Right cardiac atrium (tissue), 5 donors: ENCODE results near the gene CEBPE. TPM values are rescaled to one million over a fixed set of nuclear protein-coding genes. Genes with fewer than 3 reads are reported as not detected.

Source experiments
- ATAC-seq, 2 donors: fragments of 200-7000 bp; cut with Tn5 transposase; one replicate each; pipeline versions ENCODE4 v1.8.0 to v1.9.1; 2020; ENCODE audit warnings: moderate library complexity in 2 of 2, mild to moderate bottlenecking in 1 of 2
- DNase-seq, 3 donors: peaks; one replicate each; pipeline ENCODE4 v3.0.0-alpha.2; 2020
- H3K27ac ChIP-seq: one replicate; pipeline ENCODE4 v1.5.1; 2013; ENCODE audit warnings: mild to moderate bottlenecking, low read length, control low read depth, moderate library complexity
- H3K27me3 ChIP-seq: one replicate; pipeline ENCODE4 v1.6.1; 2013; ENCODE audit not compliant: control insufficient read depth, insufficient read depth
- H3K4me1 ChIP-seq: one replicate; pipeline ENCODE4 v1.6.1; 2013; ENCODE audit warnings: low read length; ENCODE audit not compliant: control insufficient read depth, insufficient read depth
- H3K4me3 ChIP-seq: one replicate; pipeline ENCODE4 v1.5.1; 2013; ENCODE audit warnings: low read length, control low read depth
- H3K9me3 ChIP-seq: one replicate; pipeline ENCODE4 v1.6.1; 2013; ENCODE audit warnings: low read length; ENCODE audit not compliant: control insufficient read depth
- WGBS: extraction: QIAGEN DNeasy Blood & Tissue Kit; methylation state at CpG from one replicate; pipeline ENCODE4 v1.1.7; 2013; 5-methylcytosine and 5-hydroxymethylcytosine counted together
- intact Hi-C, 4 donors: fragments of 100-400 bp; cut with DNase I; formaldehyde crosslinking; loops; one replicate each; pipeline versions ENCODE4 v1.11.0 to v1.14.0; 2022 to 2023
- polyA plus RNA-seq: library from polyadenylated mRNA; stranded (reverse); fragments of 200-250 nt; gene quantifications from one replicate; pipeline ENCODE4 v1.2.3, GENCODE V29; 2013
- total RNA-seq, 4 donors: library from RNA; stranded (reverse); fragmentation: NEBNext Ultra II Directional; extraction: Animal tissue kit (Norgen Biotek cat#: 25700); gene quantifications; one replicate each; pipeline ENCODE4 v1.2.1, GENCODE V29; 2021
- donor health status: healthy with polysubstance abuse.
- donor health status: DM: no; HTN: yes; CAD: no.
- donor health status: DM: no; HTN: no; CAD: no.
- donor health status: DM: no; HTN: yes; CAD: no; lungs with severe emphysema.
- donor health status: DM: yes; HTN: yes; CAD: no.

Gene CEBPE
- total and polyA plus RNA-seq, 5 donors = not detected

DNA sequence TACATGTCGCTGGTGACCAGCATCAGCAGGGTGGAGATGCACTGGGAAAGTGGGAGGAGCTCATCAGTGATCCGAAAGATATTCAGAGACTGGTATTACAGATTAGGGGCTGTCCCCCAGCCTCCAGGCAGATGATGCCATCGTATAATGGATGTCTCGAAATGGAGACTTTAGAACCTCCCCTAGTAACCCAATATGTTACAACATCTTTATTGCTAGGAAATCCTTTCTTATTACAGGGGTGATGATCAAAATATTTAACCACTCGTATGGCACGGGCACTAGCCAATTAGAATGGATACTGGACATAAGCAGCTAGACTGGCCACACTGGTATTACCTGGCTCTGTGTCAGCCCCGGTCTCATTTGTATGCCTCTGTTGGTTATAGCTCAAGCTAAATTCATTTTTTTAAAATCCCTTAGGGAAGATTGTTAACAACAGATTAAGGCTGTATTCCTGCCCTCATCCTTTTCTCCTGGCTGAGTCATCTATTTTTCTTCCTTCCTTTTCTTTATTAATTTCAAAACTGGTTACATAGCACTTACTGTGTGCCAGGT is 10.8 kb upstream of the CEBPE start:
- 90% methylated on average over 7 of the region's 7 CpGs for WGBS
- Histone ChIP-seq H3K9me3 (no peaks in the 10 kb centered on the region), H3K4me3 (no peak overlapping the region), H3K27ac (no peak overlapping the region), H3K4me1 (no peaks in the 10 kb centered on the region), H3K27me3 (no peaks in the 10 kb centered on the region)
- no peak for ATAC-seq
- intact Hi-C loops = loop anchor here in 1 of 4 donors (10.0 kb wide), 1 partner anchor 165 kb away; no protein-coding TSS in a partner anchor
- DNase-seq = no peak

DNA sequence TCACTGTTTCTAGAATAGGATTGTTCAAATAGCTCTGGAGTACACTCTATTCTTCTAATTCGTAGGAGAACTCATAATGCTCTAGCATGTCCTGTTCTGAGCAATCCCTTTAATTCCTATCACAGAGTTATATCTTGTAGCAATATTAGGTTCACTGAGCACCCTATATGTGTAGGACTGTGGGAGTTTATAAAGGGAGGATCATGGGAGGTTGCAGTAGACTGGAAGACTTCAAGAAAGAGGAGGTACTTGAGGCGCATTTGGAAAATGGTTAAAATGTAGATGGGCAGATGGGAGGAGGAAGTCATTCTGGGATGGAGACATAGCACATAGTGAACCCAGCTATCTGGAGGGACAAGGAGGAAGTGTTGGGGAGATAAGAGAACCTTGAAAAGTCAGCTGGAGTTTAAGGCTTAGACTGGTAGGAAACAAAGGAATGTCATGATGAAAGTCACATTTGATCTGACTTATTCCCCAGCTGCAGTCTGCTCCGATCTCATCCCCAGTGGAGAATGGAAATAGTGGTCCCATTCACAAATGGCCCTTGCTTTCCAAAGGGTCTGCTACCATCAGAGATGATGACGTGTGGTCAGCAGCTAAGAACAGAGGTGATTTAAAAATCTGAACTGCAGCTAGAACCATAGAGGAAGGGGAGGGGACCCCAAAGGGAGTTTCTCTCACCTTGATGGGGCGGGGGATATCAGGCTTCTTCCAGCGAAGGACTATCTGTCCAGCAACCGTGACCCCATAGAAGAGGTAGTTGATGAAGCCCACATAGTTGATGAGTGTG is 10.1 kb upstream of the CEBPE start:
- WGBS = 81% methylated on average over 7 of the region's 7 CpGs
- no peaks in the 10 kb centered on the region for H3K27me3 ChIP-seq
- DNase-seq (no peak), ATAC-seq (no peak)
- H3K4me3 ChIP-seq = no peak overlapping the region
- no peaks in the 10 kb centered on the region for H3K4me1 ChIP-seq
- no peak overlapping the region for H3K27ac ChIP-seq
- intact Hi-C loops = loop anchor here in 1 of 4 donors (10.0 kb wide), 1 partner anchor 166 kb away; no protein-coding TSS in a partner anchor
- H3K9me3 ChIP-seq = no peaks in the 10 kb centered on the region

GRCh38 chr14:23127861-23128260 is 8.8 kb upstream of the CEBPE start:
- Histone ChIP-seq H3K9me3 (no peaks in the 10 kb centered on the region), H3K4me1 (peaks cover 3% of the 10 kb centered on the region), H3K27me3 (no peaks in the 10 kb centered on the region), H3K27ac (no peak overlapping the region), H3K4me3 (no peak overlapping the region)
- ATAC-seq (no peak), DNase-seq (no peak)
- intact Hi-C loops = loop anchor here in 1 of 4 donors (10.0 kb wide), 1 partner anchor 167 kb away; no protein-coding TSS in a partner anchor
- WGBS = 90% methylated on average over 3 of the region's 3 CpGs

DNA sequence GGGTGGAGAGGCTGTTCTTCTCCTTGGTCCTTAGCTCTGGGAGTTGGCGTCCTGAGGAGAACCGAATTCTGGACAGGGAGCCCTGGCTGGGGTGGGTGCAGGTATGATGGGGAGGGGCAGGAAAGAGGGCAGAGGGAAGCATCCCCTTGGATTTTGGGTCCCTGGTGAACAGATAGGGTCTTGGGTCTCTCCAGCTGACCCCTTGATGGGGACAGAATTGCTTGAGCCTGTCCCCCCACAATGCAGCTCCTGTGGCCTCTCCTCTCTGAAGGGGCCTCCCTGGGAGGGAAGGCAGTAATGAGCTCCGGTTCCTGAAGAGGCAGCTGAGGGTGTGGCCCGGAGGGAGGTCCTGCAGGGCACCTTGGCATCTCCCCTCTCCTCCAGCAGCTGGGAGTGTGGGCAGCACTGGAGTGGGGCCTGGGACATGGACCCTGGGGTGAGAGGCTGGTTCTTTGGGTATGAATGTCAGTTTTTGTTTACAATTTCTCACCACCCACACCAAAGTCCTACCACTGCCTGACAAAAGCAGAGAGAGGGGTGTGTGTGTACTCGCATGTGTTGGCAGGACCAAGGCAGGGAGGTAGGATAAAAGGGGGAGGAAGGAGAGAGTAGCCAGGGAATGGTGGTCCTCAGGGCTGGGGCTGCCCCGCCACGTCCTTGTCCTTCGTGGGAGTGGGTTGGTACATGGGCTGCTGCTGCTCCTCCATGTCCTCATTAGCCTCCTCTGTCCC is 7.7 kb upstream of the CEBPE start:
- H3K27ac ChIP-seq = no peak overlapping the region
- intact Hi-C loops = loop anchor here in 1 of 4 donors (10.0 kb wide), 1 partner anchor 168 kb away; no protein-coding TSS in a partner anchor
- DNase-seq = no peak
- WGBS = 88% methylated on average over 8 of the region's 8 CpGs
- H3K4me3 ChIP-seq = no peak overlapping the region
- no peak for ATAC-seq
- H3K4me1 ChIP-seq = peaks cover 3% of the 10 kb centered on the region
- H3K27me3 ChIP-seq = no peaks in the 10 kb centered on the region
- H3K9me3 ChIP-seq = no peaks in the 10 kb centered on the region

- Histone ChIP-seq H3K4me3 (no peak overlapping the region), H3K9me3 (no peaks in the 10 kb centered on the region), H3K4me1 (peaks cover 3% of the 10 kb centered on the region), H3K27me3 (no peaks in the 10 kb centered on the region), H3K27ac (no peak overlapping the region)
- 58% methylated on average over 9 of the region's 9 CpGs for WGBS
- ATAC-seq (no peak), DNase-seq (no peak)
- intact Hi-C loops = loop anchor here in 1 of 4 donors (10.0 kb wide), 1 partner anchor 169 kb away; no protein-coding TSS in a partner anchor
These were observed 7.0 kb upstream of the CEBPE start for GRCh38 chr14:23125933-23126524.

GRCh38 chr14:23125011-23125410 is 6.0 kb upstream of the CEBPE start:
- intact Hi-C loops = loop anchor here in 1 of 4 donors (10.0 kb wide), 1 partner anchor 170 kb away; no protein-coding TSS in a partner anchor
- WGBS = 72% methylated on average over 3 of the region's 3 CpGs
- H3K9me3 ChIP-seq = no peaks in the 10 kb centered on the region

GRCh38 chr14:23124337-23124954 is 5.4 kb upstream of the CEBPE start:
- Histone ChIP-seq H3K9me3 (no peaks in the 10 kb centered on the region), H3K4me3 (no peak overlapping the region), H3K4me1 (peaks cover 3% of the 10 kb centered on the region), H3K27me3 (no peaks in the 10 kb centered on the region), H3K27ac (no peak overlapping the region)
- 86% methylated on average over 13 of the region's 13 CpGs for WGBS
- no peak for DNase-seq
- intact Hi-C loops = loop anchor here in 1 of 4 donors (10.0 kb wide), 1 partner anchor 170 kb away; no protein-coding TSS in a partner anchor
- no peak for ATAC-seq

More at GRCh38 chr14:23125011-23125410, 6.0 kb upstream of the CEBPE start:
- ATAC-seq = no peak
- DNase-seq = no peak
- Histone ChIP-seq H3K4me3 (no peak overlapping the region), H3K27me3 (no peaks in the 10 kb centered on the region), H3K4me1 (peaks cover 3% of the 10 kb centered on the region), H3K27ac (no peak overlapping the region)

GRCh38 chr14:23123419-23123818 is 4.4 kb upstream of the CEBPE start:
- Histone ChIP-seq H3K9me3 (no peaks in the 10 kb centered on the region), H3K4me1 (peaks cover 3% of the 10 kb centered on the region), H3K27me3 (no peaks in the 10 kb centered on the region), H3K4me3 (no peak overlapping the region), H3K27ac (no peak overlapping the region)
- 34% methylated on average over 8 of the region's 8 CpGs for WGBS
- DNase-seq (peak; percentile 78 to 90 (median 88)), ATAC-seq (peak; percentile 69 to 70)
- intact Hi-C loops = loop anchor here in 1 of 4 donors (10.0 kb wide), 1 partner anchor 171 kb away; no protein-coding TSS in a partner anchor

DNA sequence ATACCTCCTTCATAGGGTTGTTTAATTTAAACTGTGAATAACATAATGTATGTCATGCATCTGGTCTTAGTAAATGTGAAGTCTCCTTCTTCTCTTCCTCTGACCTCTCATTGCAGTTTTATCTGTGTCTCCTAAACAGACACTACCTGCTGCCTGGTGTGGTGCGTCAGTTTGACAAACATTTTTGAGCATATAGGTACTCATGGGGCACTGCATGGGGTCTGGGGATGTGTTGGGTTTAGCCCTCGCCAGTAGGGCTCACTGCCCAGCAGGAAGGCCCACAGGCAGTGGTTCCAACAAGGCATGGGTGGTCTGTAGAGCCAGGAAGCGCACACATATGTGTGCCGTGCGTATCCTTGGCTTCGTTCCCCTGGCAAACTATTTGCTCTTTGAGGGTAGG is 3.0 kb upstream of the CEBPE start:
- Histone ChIP-seq H3K27ac (no peak overlapping the region), H3K4me1 (peaks cover 3% of the 10 kb centered on the region), H3K4me3 (no peak overlapping the region), H3K27me3 (no peaks in the 10 kb centered on the region), H3K9me3 (no peaks in the 10 kb centered on the region)
- DNase-seq = no peak
- WGBS = 86% methylated on average over 6 of the region's 6 CpGs
- intact Hi-C loops = loop anchor here in 1 of 4 donors (10.0 kb wide), 1 partner anchor 173 kb away; no protein-coding TSS in a partner anchor
- no peak for ATAC-seq

DNA sequence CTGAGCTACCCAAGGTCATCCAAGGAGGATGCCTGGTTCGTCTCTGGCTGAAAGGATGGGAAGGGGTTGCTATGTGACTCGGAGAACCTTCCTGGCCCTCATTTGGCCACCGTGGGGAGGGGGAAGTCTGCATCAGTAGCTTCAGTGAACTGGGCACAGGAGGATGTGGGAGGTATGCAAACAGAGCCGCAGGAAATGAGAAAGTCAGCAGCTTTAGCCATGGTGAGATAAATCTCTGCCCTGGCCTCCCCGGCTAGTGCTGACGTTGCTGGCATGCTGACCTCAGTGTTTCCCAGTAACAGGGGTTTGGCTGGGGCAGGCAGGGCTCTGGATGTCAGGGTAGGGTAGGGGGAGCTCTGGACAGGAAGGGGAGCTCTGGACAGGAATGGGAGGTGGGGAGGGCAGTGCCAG is 2.3 kb upstream of the CEBPE start:
- WGBS = 24% methylated on average over 6 of the region's 6 CpGs
- Histone ChIP-seq H3K27ac (no peak overlapping the region), H3K4me3 (no peak overlapping the region), H3K4me1 (peaks cover 3% of the 10 kb centered on the region), H3K9me3 (no peaks in the 10 kb centered on the region), H3K27me3 (no peaks in the 10 kb centered on the region)
- ATAC-seq = peak; percentile 44 to 71
- intact Hi-C loops = loop anchor here in 3 of 4 donors (1.0 to 10.0 kb wide), 3 partner anchors 65 to 173 kb away; no protein-coding TSS in a partner anchor
- DNase-seq = peak in 2 of 3 donors; percentile 53 to 77
